ENCODE measurements around the gene TEX36.

TEX36 gene

DNA sequence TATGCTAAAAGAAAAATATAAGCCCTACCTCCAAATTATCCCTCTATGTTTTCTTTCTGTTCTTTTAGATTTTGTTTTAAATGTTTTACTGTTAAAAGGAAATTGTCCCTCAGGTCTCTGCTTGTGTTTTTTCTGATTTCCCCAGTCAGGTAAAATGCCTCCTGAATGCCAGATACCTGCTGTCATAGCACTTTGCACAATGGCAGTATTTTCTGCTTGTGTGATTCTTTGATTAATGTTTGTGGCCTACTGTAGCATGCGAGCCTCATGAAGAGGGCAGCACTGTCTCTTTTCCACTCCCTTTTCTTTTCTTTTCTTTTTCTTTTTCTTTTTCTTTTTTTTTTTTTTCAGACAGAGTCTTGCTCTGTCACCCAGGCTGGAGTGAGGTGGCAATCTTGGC lies 71.2 kb downstream of the TEX36 start:
- TF ChIP-seq, protein P1, sequence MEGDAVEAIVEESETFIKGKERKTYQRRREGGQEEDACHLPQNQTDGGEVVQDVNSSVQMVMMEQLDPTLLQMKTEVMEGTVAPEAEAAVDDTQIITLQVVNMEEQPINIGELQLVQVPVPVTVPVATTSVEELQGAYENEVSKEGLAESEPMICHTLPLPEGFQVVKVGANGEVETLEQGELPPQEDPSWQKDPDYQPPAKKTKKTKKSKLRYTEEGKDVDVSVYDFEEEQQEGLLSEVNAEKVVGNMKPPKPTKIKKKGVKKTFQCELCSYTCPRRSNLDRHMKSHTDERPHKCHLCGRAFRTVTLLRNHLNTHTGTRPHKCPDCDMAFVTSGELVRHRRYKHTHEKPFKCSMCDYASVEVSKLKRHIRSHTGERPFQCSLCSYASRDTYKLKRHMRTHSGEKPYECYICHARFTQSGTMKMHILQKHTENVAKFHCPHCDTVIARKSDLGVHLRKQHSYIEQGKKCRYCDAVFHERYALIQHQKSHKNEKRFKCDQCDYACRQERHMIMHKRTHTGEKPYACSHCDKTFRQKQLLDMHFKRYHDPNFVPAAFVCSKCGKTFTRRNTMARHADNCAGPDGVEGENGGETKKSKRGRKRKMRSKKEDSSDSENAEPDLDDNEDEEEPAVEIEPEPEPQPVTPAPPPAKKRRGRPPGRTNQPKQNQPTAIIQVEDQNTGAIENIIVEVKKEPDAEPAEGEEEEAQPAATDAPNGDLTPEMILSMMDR (IDR thresholded peaks at IDR 0.05), result no peak
- no peak for TF ChIP-seq ZFX (IDR thresholded peaks at IDR 0.05; ENCODE audit: borderline replicate concordance)
- H3K27ac ChIP-seq, result no peak overlapping the region

DNA sequence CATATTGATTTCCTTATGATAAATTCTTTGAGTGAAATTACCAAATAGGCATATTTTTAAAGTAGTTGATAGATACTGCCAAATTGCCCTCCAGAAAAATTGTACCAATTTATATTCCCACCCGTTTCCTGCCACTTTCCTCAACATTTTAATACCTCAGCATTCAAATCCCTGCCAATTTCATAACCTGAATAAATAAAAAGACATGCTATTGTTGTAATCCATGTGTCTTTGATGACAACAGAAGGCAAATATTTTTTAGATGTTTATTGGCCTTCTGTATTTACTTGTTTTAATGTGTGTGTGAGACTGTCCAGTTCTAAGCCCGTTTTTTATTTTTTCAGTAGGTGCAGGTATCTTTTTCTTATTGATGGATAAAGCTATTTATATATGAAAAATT lies 71.7 kb downstream of the TEX36 start:
- no peak for TF ChIP-seq ZFX (IDR thresholded peaks at IDR 0.05; ENCODE audit: borderline replicate concordance)
- TF ChIP-seq, protein P1 (IDR thresholded peaks at IDR 0.05), result no peak
- H3K27ac ChIP-seq, result no peak overlapping the region

GRCh38 chr10:125609859-125610258 lies 73.1 kb downstream of the TEX36 start:
- no peak overlapping the region for H3K27ac ChIP-seq
- no peak for TF ChIP-seq ZFX (IDR thresholded peaks at IDR 0.05; ENCODE audit: borderline replicate concordance)
- TF ChIP-seq, protein P1 (IDR thresholded peaks at IDR 0.05), result no peak

- no peak overlapping the region for H3K27ac ChIP-seq
- TF ChIP-seq, protein P1 (IDR thresholded peaks at IDR 0.05), result no peak
- TF ChIP-seq ZFX (IDR thresholded peaks at IDR 0.05; ENCODE audit: borderline replicate concordance), result no peak
Observed at GRCh38 chr10:125608474-125608873, 74.5 kb downstream of the TEX36 start.

GRCh38 chr10:125607689-125608290 lies 75.2 kb downstream of the TEX36 start:
- TF ChIP-seq, protein P1 (IDR thresholded peaks at IDR 0.05), result no peak

GRCh38 chr10:125606414-125607010 lies 76.5 kb downstream of the TEX36 start:
- H3K27ac ChIP-seq, result no peak overlapping the region
- TF ChIP-seq ZFX (IDR thresholded peaks at IDR 0.05; ENCODE audit: borderline replicate concordance), result no peak
- TF ChIP-seq, protein P1 (IDR thresholded peaks at IDR 0.05), result no peak

More at GRCh38 chr10:125607689-125608290, 75.2 kb downstream of the TEX36 start:
- no peak overlapping the region for H3K27ac ChIP-seq
